PC-9 (cell line): ENCODE data around the gene CUX1.

ENCODE experiments used
- CTCF ChIP-seq: fragments of 200-600 bp; sonication (generic); conservative IDR thresholded peaks from 2 replicates; pipeline ENCODE4 v1.6.1; 2017; ENCODE audit warnings: mixed run types, antibody characterized with exemption, mild to moderate bottlenecking, moderate library complexity
- EZH2 ChIP-seq: fragments of 200-600 bp; sonication (generic); IDR thresholded peaks from 2 replicates; pipeline ENCODE4 v1.8.0; 2017; ENCODE audit warnings: antibody characterized with exemption, low read depth

- TF ChIP-seq CTCF (no peak), EZH2 (no peak)
These were observed 14.0 kb upstream of the CUX1 start for GRCh38 chr7:101803203-101804087.
